ENCODE results near the gene HPX.

The HPX gene

GRCh38 chr11:6459099-6459450 lies 18.3 kb upstream of the HPX start:
- no peak for DNase-seq (ENCODE audit: low read depth in 3 of 3, low spot score in 1 of 3)

GRCh38 chr11:6458352-6459098 lies 17.7 kb upstream of the HPX start:
- DNase-seq (ENCODE audit: low read depth in 3 of 3, low spot score in 1 of 3): no peak

GRCh38 chr11:6457581-6458320 lies 17.0 kb upstream of the HPX start:
- no peak for DNase-seq (ENCODE audit: low read depth in 3 of 3, low spot score in 1 of 3)

GRCh38 chr11:6456361-6457073 lies 15.7 kb upstream of the HPX start:
- DNase-seq (ENCODE audit: low read depth in 3 of 3, low spot score in 1 of 3): no peak

GRCh38 chr11:6455070-6455469 lies 14.3 kb upstream of the HPX start:
- no peak for DNase-seq (ENCODE audit: low read depth in 3 of 3, low spot score in 1 of 3)

- no peak for DNase-seq (ENCODE audit: low read depth in 3 of 3, low spot score in 1 of 3)
These were observed 12.4 kb upstream of the HPX start for GRCh38 chr11:6453152-6453551.

GRCh38 chr11:6452219-6452618 lies 11.4 kb upstream of the HPX start:
- no peak for DNase-seq (ENCODE audit: low read depth in 3 of 3, low spot score in 1 of 3)

GRCh38 chr11:6448574-6448973 lies 7.8 kb upstream of the HPX start:
- no peak for DNase-seq (ENCODE audit: low read depth in 3 of 3, low spot score in 1 of 3)

GRCh38 chr11:6443269-6444003 lies 2.6 kb upstream of the HPX start:
- peak in 2 of 3 donors; percentile 24 to 35 for DNase-seq (ENCODE audit: low read depth in 3 of 3, low spot score in 1 of 3)

GRCh38 chr11:6442441-6442840 lies 1.7 kb upstream of the HPX start:
- no peak for DNase-seq (ENCODE audit: low read depth in 3 of 3, low spot score in 1 of 3)

GRCh38 chr11:6438979-6439571 lies 1.7 kb downstream of the HPX start:
- DNase-seq (ENCODE audit: low read depth in 3 of 3, low spot score in 1 of 3): no peak

- DNase-seq (ENCODE audit: low read depth in 3 of 3, low spot score in 1 of 3): no peak
These were observed 2.8 kb downstream of the HPX start for GRCh38 chr11:6437993-6438392.

GRCh38 chr11:6437423-6437822 lies 3.4 kb downstream of the HPX start:
- no peak for DNase-seq (ENCODE audit: low read depth in 3 of 3, low spot score in 1 of 3)

GRCh38 chr11:6433998-6434660 lies 6.7 kb downstream of the HPX start:
- no peak for DNase-seq (ENCODE audit: low read depth in 3 of 3, low spot score in 1 of 3)

GRCh38 chr11:6431861-6432260 lies 8.9 kb downstream of the HPX start:
- no peak for DNase-seq (ENCODE audit: low read depth in 3 of 3, low spot score in 1 of 3)

- DNase-seq (ENCODE audit: low read depth in 3 of 3, low spot score in 1 of 3): no peak
These were observed 13.3 kb downstream of the HPX start for GRCh38 chr11:6427516-6427915.

- DNase-seq (ENCODE audit: low read depth in 3 of 3, low spot score in 1 of 3): no peak
These were observed 20.1 kb downstream of the HPX start for GRCh38 chr11:6420677-6421076.

GRCh38 chr11:6419009-6419631 lies 21.7 kb downstream of the HPX start, which contains the start of gene APBB1:
Gene APBB1, minus strand, starts transcription at chr11:6419094. Its CDS starts 7,747 bp downstream, at chr11:6411347.
- DNase-seq (ENCODE audit: low read depth in 3 of 3, low spot score in 1 of 3): peak; percentile 32 to 74 (median 57)

GRCh38 chr11:6418557-6419008 lies 22.2 kb downstream of the HPX start:
- DNase-seq (ENCODE audit: low read depth in 3 of 3, low spot score in 1 of 3): no peak
